ENCODE measurements around the gene PNMA6F.

PNMA6F gene

DNA sequence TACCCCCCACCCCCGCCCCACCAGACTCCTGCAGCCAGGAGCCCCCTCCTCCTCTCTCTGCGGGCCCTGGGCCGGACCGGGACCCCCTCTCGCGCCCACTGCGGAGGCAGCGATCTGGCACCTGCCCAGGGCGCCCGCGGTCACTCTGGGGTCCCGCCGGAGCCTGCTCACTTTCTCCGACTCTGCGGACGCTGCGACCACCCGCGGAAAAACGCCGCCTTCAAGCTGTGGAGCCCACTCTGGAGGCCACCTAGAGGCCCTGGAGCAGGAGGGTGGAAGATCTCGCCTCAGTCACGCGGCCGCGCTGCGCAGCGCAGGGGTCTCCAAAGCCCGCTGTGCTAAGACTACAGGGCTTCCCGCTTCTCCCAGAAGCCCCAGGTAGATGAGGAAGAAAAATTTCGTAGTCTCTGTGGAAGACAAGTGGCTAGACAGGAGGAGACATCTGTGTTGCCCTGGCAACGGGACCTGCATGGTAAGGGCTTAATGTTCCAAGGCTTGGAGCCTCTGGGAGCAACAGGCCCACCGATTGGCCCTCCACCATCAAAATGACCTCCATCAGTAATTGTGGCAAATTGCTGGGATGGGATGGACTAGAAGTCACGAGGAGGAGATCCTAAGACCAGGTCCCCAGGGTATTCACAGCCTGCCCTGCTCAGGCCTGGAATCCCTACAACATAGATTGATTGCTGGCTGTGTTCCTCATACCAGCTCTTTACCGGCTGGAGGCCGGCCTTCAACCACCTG lies at the start of gene PNMA6F:
PNMA6F (minus strand) TSS at position 387 of the 744 bp plus-strand sequence. CDS start 1,093 bp downstream, outside the sequence.
- no peak within 1 kb of the TSS for H3K4me3 ChIP-seq (ENCODE audit: low read depth, low read length)
- H3K27ac ChIP-seq (ENCODE audit: low read depth, low read length) = no peak within 1 kb of the TSS
- H2AFZ ChIP-seq (ENCODE audit: low read length, unreplicated experiment) = no peak within 1 kb of the TSS
- H3K4me1 ChIP-seq (ENCODE audit: control insufficient read depth, insufficient read depth, low read length, unreplicated experiment) = no peaks in the 10 kb centered on the region
- H3K27me3 ChIP-seq (ENCODE audit: insufficient read depth, low read length) = peaks cover 32% of the 10 kb centered on the region
- H3K36me3 ChIP-seq (ENCODE audit: insufficient read depth, low read length) = no peaks in the 10 kb centered on the region
- H3K79me2 ChIP-seq (ENCODE audit: control insufficient read depth, insufficient read depth, low read length, unreplicated experiment) = no peaks in the 10 kb centered on the region

DNA sequence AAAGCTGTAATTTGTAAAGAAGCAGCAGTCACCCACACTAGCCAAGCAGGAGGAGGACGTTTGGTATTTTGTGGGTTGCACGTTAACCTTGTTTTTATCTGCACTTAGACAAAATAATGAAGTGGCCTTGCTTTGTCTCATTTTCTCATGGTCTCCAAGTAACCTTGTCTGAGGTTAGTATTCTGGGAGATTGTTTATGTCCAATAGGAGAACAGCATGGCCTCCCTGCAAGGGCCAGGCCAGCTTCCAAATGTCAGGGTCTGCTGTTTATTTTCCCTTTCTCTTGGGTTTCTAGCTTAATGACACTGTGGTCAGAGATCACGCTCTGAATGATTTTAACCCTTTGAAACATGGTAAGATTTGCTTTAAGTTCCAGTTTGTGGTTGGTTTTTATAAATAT lies 49.7 kb upstream of the PNMA6F start:
- Histone ChIP-seq H2AFZ (ENCODE audit: low read length, unreplicated experiment) (no peak overlapping the region), H3K36me3 (ENCODE audit: insufficient read depth, low read length) (no peaks in the 10 kb centered on the region), H3K27me3 (ENCODE audit: insufficient read depth, low read length) (no peaks in the 10 kb centered on the region), H3K79me2 (ENCODE audit: control insufficient read depth, insufficient read depth, low read length, unreplicated experiment) (no peaks in the 10 kb centered on the region), H3K4me1 (ENCODE audit: control insufficient read depth, insufficient read depth, low read length, unreplicated experiment) (peaks cover 9% of the 10 kb centered on the region), H3K27ac (ENCODE audit: low read depth, low read length) (no peak overlapping the region), H3K4me3 (ENCODE audit: low read depth, low read length) (no peak overlapping the region)

DNA sequence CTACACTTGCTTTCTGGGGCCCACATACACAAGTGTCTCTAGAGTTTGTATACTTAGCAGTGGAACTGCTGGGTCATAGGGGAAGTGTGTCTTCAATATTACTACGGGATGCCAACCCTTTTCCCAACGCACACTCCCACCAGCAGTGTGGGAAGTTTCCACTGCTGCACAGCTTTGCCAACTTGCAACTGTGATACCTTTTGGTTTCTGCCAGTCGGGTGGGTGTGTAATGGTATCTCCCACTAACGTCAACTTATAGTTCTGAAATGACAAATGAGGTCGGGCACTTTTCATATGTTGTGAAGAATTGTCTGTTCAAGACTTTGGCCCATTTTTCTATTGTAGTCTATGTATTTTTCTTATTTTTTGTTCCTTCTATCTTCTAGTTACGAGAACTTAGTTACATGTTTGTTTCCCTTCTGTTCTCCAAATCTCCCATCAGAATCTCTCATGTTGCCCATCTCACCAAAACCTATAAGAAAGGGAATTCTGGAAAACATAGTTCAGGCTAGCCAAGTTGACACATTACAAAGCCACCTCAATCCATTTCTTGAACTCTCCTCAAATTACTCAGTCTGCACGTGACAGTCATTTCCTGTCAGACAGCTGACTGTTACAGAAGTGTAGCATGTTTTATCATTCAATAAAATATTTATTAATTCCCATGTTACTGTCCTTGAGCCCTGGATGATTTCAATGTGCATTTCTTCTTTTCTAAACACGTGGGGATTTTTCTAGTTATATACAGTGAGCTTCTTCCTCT lies 48.9 kb upstream of the PNMA6F start:
- no peak overlapping the region for H3K4me3 ChIP-seq (ENCODE audit: low read depth, low read length)
- peak overlapping the region; percentile 7 for H2AFZ ChIP-seq (ENCODE audit: low read length, unreplicated experiment)

DNA sequence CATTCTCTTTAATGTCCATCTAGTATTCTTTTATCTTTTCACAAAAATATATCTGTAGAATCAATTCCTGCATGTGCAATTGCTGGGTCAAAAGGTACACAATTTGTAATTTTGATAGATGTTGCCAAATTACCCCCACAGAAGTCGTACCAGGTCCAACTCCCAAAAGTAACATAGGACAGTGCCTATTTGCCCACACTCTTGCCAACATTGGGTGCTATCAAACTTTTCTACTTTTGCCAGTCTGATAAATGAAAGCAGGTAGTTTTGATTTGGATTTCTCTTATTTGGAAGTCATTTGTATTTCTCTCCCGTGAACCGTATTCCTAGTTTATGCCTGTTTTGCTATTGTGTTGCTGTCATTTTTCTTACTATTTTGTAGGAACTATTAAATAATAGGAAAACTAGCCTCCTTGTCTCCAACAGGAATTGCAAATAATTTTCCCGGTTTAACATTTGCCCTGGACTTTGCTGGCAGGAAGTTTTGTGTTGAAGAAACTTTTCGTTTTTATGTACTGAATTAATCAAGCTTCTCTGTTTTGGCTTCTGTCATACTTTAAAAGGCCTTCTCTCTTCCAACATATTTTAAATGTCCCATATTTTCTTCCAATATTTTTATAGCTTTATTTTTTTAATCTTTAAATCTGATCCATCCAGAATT lies 45.4 kb upstream of the PNMA6F start:
- H3K4me1 ChIP-seq (ENCODE audit: control insufficient read depth, insufficient read depth, low read length, unreplicated experiment) = peaks cover 9% of the 10 kb centered on the region
- H3K27me3 ChIP-seq (ENCODE audit: insufficient read depth, low read length) = peaks cover 4% of the 10 kb centered on the region
- no peak overlapping the region for H2AFZ ChIP-seq (ENCODE audit: low read length, unreplicated experiment)
- H3K36me3 ChIP-seq (ENCODE audit: insufficient read depth, low read length) = no peaks in the 10 kb centered on the region
- H3K79me2 ChIP-seq (ENCODE audit: control insufficient read depth, insufficient read depth, low read length, unreplicated experiment) = no peaks in the 10 kb centered on the region
- H3K27ac ChIP-seq (ENCODE audit: low read depth, low read length) = no peak overlapping the region
- H3K4me3 ChIP-seq (ENCODE audit: low read depth, low read length) = no peak overlapping the region

More for the DNA sequence above, 48.9 kb upstream of the PNMA6F start:
- Histone ChIP-seq H3K27me3 (ENCODE audit: insufficient read depth, low read length) (no peaks in the 10 kb centered on the region), H3K36me3 (ENCODE audit: insufficient read depth, low read length) (no peaks in the 10 kb centered on the region), H3K4me1 (ENCODE audit: control insufficient read depth, insufficient read depth, low read length, unreplicated experiment) (peaks cover 9% of the 10 kb centered on the region), H3K27ac (ENCODE audit: low read depth, low read length) (no peak overlapping the region), H3K79me2 (ENCODE audit: control insufficient read depth, insufficient read depth, low read length, unreplicated experiment) (no peaks in the 10 kb centered on the region)

DNA sequence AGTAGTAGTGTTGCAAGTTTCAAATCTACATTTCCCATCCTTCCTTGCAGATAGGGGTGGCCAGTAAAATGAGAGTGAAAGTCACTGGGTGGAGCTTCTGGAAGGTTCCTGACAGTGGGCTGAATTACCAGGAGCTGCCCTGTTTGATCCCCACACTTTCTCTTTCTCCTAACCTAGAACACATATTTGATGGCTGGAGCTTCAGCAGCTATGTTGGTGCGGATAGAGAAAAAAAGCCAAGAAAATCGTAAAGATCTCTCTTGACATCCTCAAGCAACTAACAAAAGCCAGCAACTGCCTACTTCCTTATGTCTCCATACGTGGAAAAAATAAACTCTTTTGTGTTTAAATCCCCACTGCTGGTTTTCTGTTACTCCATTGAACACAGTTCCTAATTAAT lies 44.6 kb upstream of the PNMA6F start:
- H3K4me1 ChIP-seq (ENCODE audit: control insufficient read depth, insufficient read depth, low read length, unreplicated experiment) = peaks cover 7% of the 10 kb centered on the region
- no peak overlapping the region for H2AFZ ChIP-seq (ENCODE audit: low read length, unreplicated experiment)
- peaks cover 4% of the 10 kb centered on the region for H3K27me3 ChIP-seq (ENCODE audit: insufficient read depth, low read length)
- no peak overlapping the region for H3K4me3 ChIP-seq (ENCODE audit: low read depth, low read length)
- no peaks in the 10 kb centered on the region for H3K36me3 ChIP-seq (ENCODE audit: insufficient read depth, low read length)
- no peaks in the 10 kb centered on the region for H3K79me2 ChIP-seq (ENCODE audit: control insufficient read depth, insufficient read depth, low read length, unreplicated experiment)
- H3K27ac ChIP-seq (ENCODE audit: low read depth, low read length) = no peak overlapping the region

DNA sequence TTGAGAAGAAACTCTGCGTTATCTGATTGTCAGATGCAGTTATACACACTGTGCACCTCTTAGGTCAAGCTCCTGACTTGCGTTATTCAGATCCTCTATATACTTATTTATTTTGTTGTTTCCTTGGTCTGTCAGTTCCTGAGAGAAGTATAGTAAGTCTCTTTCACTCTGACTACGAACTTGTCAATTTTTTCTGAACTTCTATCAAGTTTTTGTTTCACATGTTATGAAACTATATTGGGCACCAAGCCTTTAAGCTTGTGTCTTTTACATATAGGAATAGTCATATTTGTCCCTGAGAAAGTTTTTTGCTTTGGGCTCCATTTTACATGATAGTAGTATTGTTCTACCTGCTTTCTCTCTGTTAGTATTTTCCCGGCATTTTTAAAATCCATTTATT lies 44.1 kb upstream of the PNMA6F start:
- no peak overlapping the region for H3K4me3 ChIP-seq (ENCODE audit: low read depth, low read length)
- no peak overlapping the region for H2AFZ ChIP-seq (ENCODE audit: low read length, unreplicated experiment)
- peaks cover 2% of the 10 kb centered on the region for H3K4me1 ChIP-seq (ENCODE audit: control insufficient read depth, insufficient read depth, low read length, unreplicated experiment)
- no peaks in the 10 kb centered on the region for H3K79me2 ChIP-seq (ENCODE audit: control insufficient read depth, insufficient read depth, low read length, unreplicated experiment)
- no peak overlapping the region for H3K27ac ChIP-seq (ENCODE audit: low read depth, low read length)
- H3K36me3 ChIP-seq (ENCODE audit: insufficient read depth, low read length) = no peaks in the 10 kb centered on the region
- H3K27me3 ChIP-seq (ENCODE audit: insufficient read depth, low read length) = peaks cover 4% of the 10 kb centered on the region

DNA sequence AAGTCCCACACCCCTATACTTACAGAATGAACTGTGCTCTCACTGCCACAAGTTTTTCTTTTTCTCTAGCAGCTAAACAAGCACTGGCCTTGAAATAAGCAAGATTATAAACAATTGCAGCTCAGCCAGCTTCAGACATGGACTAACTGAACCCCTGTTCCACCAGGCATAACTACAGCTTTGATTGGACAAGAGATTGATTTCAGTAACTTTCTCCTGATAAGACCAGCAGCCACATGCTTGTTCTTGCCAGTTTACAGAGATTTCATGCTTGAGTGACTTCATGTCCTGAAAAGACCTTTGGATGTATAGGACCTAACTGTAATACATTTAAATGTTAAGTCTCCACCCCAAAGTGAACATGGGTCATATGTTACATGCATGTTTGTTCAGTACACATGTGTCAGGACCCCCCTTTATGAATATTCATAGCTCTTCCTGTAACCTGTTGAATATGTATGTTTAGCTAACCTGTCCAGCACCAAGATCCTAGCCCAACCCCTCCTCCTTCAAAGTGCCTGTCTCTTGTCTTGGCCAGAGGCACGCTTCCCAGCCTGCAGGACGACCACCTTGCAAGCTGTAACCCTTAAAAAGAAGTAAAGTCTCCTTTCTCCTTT lies 40.3 kb upstream of the PNMA6F start:
- H3K4me1 ChIP-seq (ENCODE audit: control insufficient read depth, insufficient read depth, low read length, unreplicated experiment) = no peaks in the 10 kb centered on the region
- no peak overlapping the region for H3K27ac ChIP-seq (ENCODE audit: low read depth, low read length)
- H3K4me3 ChIP-seq (ENCODE audit: low read depth, low read length) = no peak overlapping the region
- H3K27me3 ChIP-seq (ENCODE audit: insufficient read depth, low read length) = peaks cover 4% of the 10 kb centered on the region
- no peak overlapping the region for H2AFZ ChIP-seq (ENCODE audit: low read length, unreplicated experiment)
- no peaks in the 10 kb centered on the region for H3K36me3 ChIP-seq (ENCODE audit: insufficient read depth, low read length)
- H3K79me2 ChIP-seq (ENCODE audit: control insufficient read depth, insufficient read depth, low read length, unreplicated experiment) = no peaks in the 10 kb centered on the region

DNA sequence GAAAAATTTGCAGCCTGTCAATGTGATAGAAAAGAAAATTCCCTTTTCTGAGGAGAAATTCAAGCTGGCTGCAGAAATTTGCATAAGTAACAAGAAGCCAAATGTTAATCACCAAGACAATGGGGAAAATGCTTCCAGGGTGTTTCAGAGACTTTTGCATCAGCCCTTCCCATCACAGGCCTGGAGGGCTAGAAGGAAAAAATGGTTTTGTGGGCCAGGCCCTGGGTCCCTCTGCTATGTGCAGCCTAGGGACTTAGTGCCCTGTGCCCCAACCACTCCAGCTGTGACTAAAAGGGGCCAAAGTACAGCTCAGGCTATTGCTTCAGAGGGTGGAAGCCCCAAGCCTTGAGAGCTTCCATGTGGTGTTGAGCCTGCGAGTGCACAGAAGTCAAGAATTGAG lies 36.3 kb upstream of the PNMA6F start:
- Histone ChIP-seq H3K27ac (ENCODE audit: low read depth, low read length) (no peak overlapping the region), H3K36me3 (ENCODE audit: insufficient read depth, low read length) (no peaks in the 10 kb centered on the region), H3K27me3 (ENCODE audit: insufficient read depth, low read length) (no peaks in the 10 kb centered on the region; the same call in 1 of the 2 replicates), H3K4me3 (ENCODE audit: low read depth, low read length) (no peak overlapping the region), H3K79me2 (ENCODE audit: control insufficient read depth, insufficient read depth, low read length, unreplicated experiment) (no peaks in the 10 kb centered on the region), H3K4me1 (ENCODE audit: control insufficient read depth, insufficient read depth, low read length, unreplicated experiment) (no peaks in the 10 kb centered on the region), H2AFZ (ENCODE audit: low read length, unreplicated experiment) (no peak overlapping the region)

DNA sequence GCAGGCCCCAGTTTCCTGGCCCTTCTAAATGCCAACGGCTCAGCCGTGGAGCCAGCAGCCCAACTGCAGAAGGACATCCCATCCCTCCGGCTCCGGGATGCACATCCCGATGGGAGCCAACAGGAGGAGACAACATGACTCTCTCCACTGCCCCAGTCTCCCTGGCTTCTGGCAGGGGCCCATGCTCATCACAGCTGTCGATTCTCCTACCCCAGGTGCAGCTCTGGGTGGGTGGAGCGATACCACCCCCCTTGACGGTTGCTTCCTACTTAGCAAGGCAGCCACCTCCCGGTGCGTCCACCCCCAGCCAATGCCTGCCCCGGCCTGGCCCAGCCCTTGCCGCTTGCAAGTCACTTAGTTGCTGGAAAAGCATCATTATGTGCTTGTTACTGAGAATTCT lies 31.8 kb upstream of the PNMA6F start:
- no peak overlapping the region for H2AFZ ChIP-seq (ENCODE audit: low read length, unreplicated experiment)
- H3K27me3 ChIP-seq (ENCODE audit: insufficient read depth, low read length) = no peaks in the 10 kb centered on the region
- H3K36me3 ChIP-seq (ENCODE audit: insufficient read depth, low read length) = no peaks in the 10 kb centered on the region
- H3K79me2 ChIP-seq (ENCODE audit: control insufficient read depth, insufficient read depth, low read length, unreplicated experiment) = no peaks in the 10 kb centered on the region
- no peak overlapping the region for H3K4me3 ChIP-seq (ENCODE audit: low read depth, low read length)
- no peak overlapping the region for H3K27ac ChIP-seq (ENCODE audit: low read depth, low read length)
- H3K4me1 ChIP-seq (ENCODE audit: control insufficient read depth, insufficient read depth, low read length, unreplicated experiment) = no peaks in the 10 kb centered on the region

DNA sequence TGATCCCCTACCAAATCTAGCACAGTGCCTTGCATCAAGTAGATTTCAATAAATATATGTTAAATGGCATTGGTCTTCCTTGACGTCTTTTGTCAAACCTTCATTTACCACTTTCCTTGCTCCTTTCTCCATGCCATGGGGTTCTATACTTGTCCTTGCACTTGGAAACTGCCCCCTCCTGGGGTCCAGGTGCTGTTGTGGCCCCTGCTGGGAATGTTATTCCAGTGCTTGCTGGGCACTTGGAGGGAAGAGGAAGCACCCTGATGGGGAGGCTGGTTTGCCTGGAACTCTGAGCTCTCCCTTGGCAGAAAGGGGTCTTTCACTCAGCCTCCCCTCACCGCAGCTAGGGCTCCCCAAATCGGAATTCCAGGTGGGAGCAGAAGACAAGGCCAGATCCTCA lies 31.3 kb upstream of the PNMA6F start:
- Histone ChIP-seq H3K36me3 (ENCODE audit: insufficient read depth, low read length) (no peaks in the 10 kb centered on the region), H3K27ac (ENCODE audit: low read depth, low read length) (no peak overlapping the region), H3K27me3 (ENCODE audit: insufficient read depth, low read length) (no peaks in the 10 kb centered on the region), H3K4me1 (ENCODE audit: control insufficient read depth, insufficient read depth, low read length, unreplicated experiment) (no peaks in the 10 kb centered on the region), H2AFZ (ENCODE audit: low read length, unreplicated experiment) (no peak overlapping the region), H3K4me3 (ENCODE audit: low read depth, low read length) (no peak overlapping the region), H3K79me2 (ENCODE audit: control insufficient read depth, insufficient read depth, low read length, unreplicated experiment) (no peaks in the 10 kb centered on the region)
